Urinary bladder (tissue), 4 donors: ENCODE results near the gene NIP7. TPM values are rescaled to one million over a fixed set of nuclear protein-coding genes. Genes with fewer than 3 reads are reported as not detected.

Experiments
- DNase-seq: peaks from one replicate; pipeline ENCODE4 v3.0.0-alpha.2; 2015; ENCODE audit errors: extremely low spot score
- H3K27ac ChIP-seq: one replicate; pipeline ENCODE4 v1.5.1; 2013; ENCODE audit warnings: low read depth, mild to moderate bottlenecking, moderate library complexity
- H3K36me3 ChIP-seq: one replicate; pipeline ENCODE4 v1.6.1; 2013; ENCODE audit warnings: mild to moderate bottlenecking, moderate library complexity; ENCODE audit not compliant: insufficient read depth
- H3K4me1 ChIP-seq: one replicate; pipeline ENCODE4 v1.6.1; 2013; ENCODE audit warnings: mild to moderate bottlenecking, moderate library complexity; ENCODE audit not compliant: insufficient read depth
- H3K4me3 ChIP-seq: one replicate; pipeline ENCODE4 v1.5.1; 2013; ENCODE audit warnings: low read depth, low read length
- WGBS: extraction: QIAGEN DNeasy Blood & Tissue Kit; methylation state at CpG from one replicate; pipeline ENCODE4 v1.1.7; 2013; 5-methylcytosine and 5-hydroxymethylcytosine counted together
- polyA plus RNA-seq: library from polyadenylated mRNA; stranded (reverse); fragments of 200-250 nt; gene quantifications from one replicate; pipeline ENCODE4 v1.2.3, GENCODE V29; 2013
- total RNA-seq: library from RNA; depleted of rRNA; stranded (reverse); fragments of >200 nt; gene quantifications from one replicate; pipeline ENCODE4 v1.2.3, GENCODE V29; 2014
- donor health status: healthy with polysubstance abuse.
- donor health status: healthy.

The NIP7 gene
- total and polyA plus RNA-seq, 2 donors: 11.3 to 16.0 TPM

- Histone ChIP-seq H3K4me1 (no peaks in the 10 kb centered on the region), H3K4me3 (peak within 1 kb of the TSS; percentile 86), H3K36me3 (no peaks in the 10 kb centered on the region), H3K27ac (peak within 1 kb of the TSS; percentile 91)
- DNase-seq: peak; percentile 92
- 10% methylated on average over 70 of the region's 70 CpGs for WGBS
Observed at GRCh38 chr16:69310653-69311532, 28.7 kb upstream of the NIP7 start, which contains the start of gene VPS4A. VPS4A (plus strand) TSS chr16:69311350; CDS start chr16:69311512, 162 bp downstream.

DNA sequence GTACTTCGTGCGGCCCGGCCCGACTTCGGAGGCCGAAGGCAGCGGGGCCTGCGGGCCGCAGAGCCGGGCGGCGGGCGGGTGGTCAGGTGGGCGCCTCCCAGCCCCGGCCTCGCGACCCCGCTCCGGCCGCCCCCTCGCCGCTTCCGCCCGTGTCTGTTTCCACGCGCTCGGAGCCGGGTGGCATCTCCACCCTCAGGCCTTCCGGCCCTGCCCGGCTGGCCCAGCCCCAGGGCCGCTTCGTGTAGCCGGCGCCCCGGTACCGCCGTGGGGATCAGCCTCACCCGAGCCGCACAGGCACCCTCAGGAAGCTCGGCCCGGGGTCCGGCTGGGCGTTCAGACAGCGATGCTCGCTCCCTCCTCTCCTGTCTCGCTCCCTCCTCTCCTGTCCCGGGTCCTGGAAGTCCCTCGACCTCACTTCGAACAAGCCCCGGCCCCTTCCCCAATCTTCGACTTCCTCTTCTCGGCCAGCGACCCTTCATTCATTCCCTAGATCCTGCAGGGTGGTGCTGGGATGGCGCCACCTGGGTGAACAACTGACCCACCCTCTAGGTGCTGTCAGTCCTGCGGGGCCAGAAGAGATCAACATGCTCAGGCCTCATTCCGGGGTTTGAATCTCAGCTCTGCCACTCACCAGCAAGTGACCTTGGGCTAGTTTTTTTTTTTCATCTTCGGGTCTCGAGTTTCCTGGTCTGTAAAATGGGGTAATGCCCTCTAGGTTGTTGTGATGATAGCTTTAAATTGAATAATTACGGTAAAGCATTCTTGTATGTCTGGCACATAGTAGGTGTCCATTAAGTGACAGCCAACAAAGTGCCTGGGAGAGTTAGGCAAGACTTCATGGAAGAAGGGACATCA lies 27.8 kb upstream of the NIP7 start:
- WGBS: 2% methylated on average over 59 of the region's 59 CpGs
- no peak for DNase-seq
- Histone ChIP-seq H3K4me1 (no peaks in the 10 kb centered on the region), H3K27ac (peak overlapping the region; percentile 91), H3K4me3 (peak overlapping the region; percentile 86), H3K36me3 (peaks cover under 1% of the 10 kb centered on the region)

DNA sequence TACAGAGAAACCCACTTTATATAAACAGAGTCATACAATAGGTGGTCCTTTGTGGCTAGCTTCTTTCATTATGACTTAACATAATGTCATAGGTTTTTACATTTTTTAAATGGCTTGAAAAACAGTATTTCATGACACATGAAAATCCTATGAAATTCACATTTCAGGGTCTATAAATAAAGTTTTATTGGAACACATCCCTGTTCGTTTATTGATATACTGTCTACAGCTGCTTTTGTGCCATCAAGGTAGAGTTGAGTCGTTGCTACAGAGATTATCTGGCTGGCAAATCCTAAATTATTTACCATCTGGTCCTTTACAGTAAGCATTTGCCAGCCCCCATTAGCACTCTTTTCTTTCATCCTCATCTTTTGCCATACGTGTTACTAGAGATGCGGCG lies 26.1 kb upstream of the NIP7 start:
- H3K4me1 ChIP-seq: no peaks in the 10 kb centered on the region
- peaks cover 3% of the 10 kb centered on the region for H3K36me3 ChIP-seq
- no peak overlapping the region for H3K4me3 ChIP-seq
- no peak for DNase-seq
- 95% methylated on average over 5 of the region's 5 CpGs for WGBS
- no peak overlapping the region for H3K27ac ChIP-seq

DNA sequence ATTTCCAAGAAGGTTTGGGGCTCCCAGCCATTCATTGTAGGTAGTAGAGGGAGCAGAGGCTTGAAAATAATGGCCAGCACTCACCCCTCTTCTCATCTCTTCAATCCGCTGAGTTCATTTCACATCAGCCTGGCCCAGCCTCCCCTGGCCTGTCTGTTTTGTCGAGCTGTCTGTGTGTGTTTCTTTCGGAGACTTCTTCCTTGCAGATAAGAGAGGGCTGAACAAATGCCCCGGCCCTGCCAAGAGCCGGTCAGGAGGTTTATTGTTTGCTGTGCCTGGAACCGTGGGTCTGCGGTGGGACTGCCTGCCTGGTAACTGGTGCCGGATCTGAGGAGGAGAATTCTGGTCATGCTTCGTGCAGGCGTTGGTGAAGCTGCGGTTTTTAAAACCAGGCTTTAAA lies 25.0 kb upstream of the NIP7 start:
- peaks cover 8% of the 10 kb centered on the region for H3K36me3 ChIP-seq
- H3K27ac ChIP-seq: no peak overlapping the region
- DNase-seq: no peak
- H3K4me3 ChIP-seq: no peak overlapping the region
- 86% methylated on average over 11 of the region's 11 CpGs for WGBS
- H3K4me1 ChIP-seq: no peaks in the 10 kb centered on the region

DNA sequence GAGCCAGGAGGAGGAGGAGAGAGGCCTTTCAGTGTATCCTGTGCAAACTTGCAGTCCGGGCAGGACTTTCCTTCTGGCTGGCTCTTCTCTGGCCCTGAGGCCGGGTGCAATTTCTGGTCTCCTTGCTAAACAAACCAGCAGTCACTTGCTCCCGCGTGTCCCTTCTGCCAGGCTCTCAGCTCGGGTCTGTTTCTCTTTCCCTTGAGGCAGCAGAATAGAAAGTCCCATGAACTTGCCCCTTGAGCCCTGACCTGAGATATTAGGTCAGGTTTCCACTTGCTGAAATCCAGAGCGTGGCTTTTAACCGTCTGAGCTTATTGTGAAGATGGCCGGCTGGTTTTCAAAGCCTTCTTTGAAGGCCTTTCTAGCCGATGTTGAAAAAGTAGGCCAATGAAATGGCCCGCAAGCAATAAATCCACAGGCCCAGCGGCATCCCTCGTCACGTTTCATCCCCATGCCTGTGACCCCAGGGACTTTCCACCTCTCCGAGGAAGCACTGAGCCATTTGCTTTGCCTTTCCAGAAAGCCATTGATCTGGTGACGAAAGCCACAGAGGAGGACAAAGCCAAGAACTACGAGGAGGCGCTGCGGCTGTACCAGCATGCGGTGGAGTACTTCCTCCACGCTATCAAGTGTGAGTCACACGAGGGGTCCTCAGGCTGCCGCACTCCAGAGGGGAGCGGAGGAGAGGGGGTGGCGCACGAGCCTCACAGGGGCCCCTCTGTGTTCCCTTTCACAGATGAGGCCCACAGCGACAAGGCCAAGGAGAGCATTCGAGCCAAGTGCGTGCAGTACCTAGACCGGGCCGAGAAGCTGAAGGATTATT lies 23.9 kb upstream of the NIP7 start:
- Histone ChIP-seq H3K4me1 (no peaks in the 10 kb centered on the region), H3K36me3 (peaks cover 14% of the 10 kb centered on the region), H3K4me3 (no peak overlapping the region), H3K27ac (no peak overlapping the region)
- DNase-seq: no peak
- 88% methylated on average over 30 of the region's 30 CpGs for WGBS

- H3K4me1 ChIP-seq: no peaks in the 10 kb centered on the region
- WGBS: 93% methylated on average over 17 of the region's 17 CpGs
- H3K27ac ChIP-seq: no peak overlapping the region
- peaks cover 14% of the 10 kb centered on the region for H3K36me3 ChIP-seq
- H3K4me3 ChIP-seq: no peak overlapping the region
- DNase-seq: no peak
Observed at GRCh38 chr16:69316595-69317034, 23.0 kb upstream of the NIP7 start.

- 94% methylated on average over 30 of the region's 30 CpGs for WGBS
- Histone ChIP-seq H3K27ac (no peak overlapping the region), H3K4me1 (no peaks in the 10 kb centered on the region), H3K36me3 (peaks cover 14% of the 10 kb centered on the region), H3K4me3 (no peak overlapping the region)
- no peak for DNase-seq
Observed at GRCh38 chr16:69318177-69318910, 21.2 kb upstream of the NIP7 start.

- no peak for DNase-seq
- WGBS: 82% methylated on average over 10 of the region's 10 CpGs
Observed at GRCh38 chr16:69318911-69319289, 20.7 kb upstream of the NIP7 start.

DNA sequence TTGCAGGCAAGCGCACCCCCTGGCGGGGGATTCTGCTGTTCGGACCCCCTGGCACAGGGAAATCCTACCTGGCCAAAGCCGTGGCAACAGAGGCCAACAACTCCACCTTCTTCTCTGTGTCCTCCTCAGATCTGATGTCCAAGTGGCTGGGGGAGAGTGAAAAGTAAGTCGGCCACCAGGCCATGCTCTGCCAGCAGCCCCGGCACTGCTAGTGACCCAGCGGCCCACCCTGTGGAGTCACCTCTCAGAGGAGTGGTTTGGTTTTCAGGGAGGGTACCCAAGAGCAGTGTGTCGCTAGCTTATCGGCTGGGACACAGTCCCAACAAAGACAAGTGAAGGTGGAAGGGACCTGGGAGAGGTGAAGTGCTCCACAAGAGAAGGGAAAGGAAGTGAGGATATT lies 20.2 kb upstream of the NIP7 start:
- H3K4me1 ChIP-seq: no peaks in the 10 kb centered on the region
- DNase-seq: no peak

More at GRCh38 chr16:69318911-69319289, 20.7 kb upstream of the NIP7 start:
- Histone ChIP-seq H3K36me3 (peaks cover 14% of the 10 kb centered on the region), H3K4me3 (no peak overlapping the region), H3K27ac (no peak overlapping the region), H3K4me1 (no peaks in the 10 kb centered on the region)

GRCh38 chr16:69319826-69320739 lies 19.5 kb upstream of the NIP7 start:
- no peak for DNase-seq
- Histone ChIP-seq H3K36me3 (peaks cover 15% of the 10 kb centered on the region), H3K27ac (no peak overlapping the region), H3K4me1 (no peaks in the 10 kb centered on the region), H3K4me3 (no peak overlapping the region)
- WGBS: 88% methylated on average over 30 of the region's 30 CpGs

More for the DNA sequence above, 20.2 kb upstream of the NIP7 start:
- 95% methylated on average over 9 of the region's 9 CpGs for WGBS
- no peak overlapping the region for H3K4me3 ChIP-seq
- H3K27ac ChIP-seq: no peak overlapping the region
- peaks cover 14% of the 10 kb centered on the region for H3K36me3 ChIP-seq

DNA sequence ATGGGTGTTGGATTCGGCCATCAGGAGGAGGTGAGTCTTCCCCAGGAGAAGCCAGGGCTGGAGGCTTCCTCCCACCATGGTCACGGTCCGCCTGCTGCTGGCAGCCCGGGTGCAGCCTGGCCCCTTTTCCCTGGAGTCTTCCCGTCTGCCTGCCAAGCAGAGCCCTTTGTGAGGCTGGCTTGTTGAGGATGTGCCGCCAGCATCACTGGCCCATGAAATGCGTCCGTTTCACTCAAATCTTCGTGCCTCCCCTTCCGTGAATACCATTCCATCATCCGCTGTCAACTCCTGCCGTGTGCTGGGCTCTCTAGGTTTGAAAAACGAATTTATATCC lies 18.9 kb upstream of the NIP7 start:
- no peaks in the 10 kb centered on the region for H3K4me1 ChIP-seq
- no peak overlapping the region for H3K4me3 ChIP-seq
- H3K36me3 ChIP-seq: peaks cover 15% of the 10 kb centered on the region
- no peak for DNase-seq
- no peak overlapping the region for H3K27ac ChIP-seq
- WGBS: 87% methylated on average over 13 of the region's 13 CpGs

DNA sequence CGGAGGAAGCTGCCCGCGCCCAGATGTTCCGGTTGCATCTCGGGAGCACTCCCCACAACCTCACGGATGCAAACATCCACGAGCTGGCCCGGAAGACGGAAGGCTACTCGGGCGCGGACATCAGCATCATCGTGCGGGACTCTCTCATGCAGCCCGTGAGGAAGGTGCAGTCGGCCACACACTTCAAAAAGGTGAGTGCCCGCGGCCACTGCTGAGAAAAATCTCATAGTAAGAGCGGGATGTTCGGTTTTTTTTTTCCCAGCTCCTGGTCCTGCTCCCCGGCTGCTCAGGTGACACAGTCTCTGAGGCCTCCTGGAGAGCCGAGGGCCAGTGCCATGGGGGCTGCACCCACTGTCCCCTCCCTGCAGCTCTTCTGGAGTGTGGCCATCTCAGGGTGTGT lies 18.5 kb upstream of the NIP7 start:
- H3K27ac ChIP-seq: no peak overlapping the region
- H3K36me3 ChIP-seq: peaks cover 15% of the 10 kb centered on the region
- DNase-seq: no peak
- whole genome bisulfite sequencing: 92% methylated on average over 22 of the region's 22 CpGs
- no peaks in the 10 kb centered on the region for H3K4me1 ChIP-seq
- H3K4me3 ChIP-seq: no peak overlapping the region
